Activated B cell treated with CpG ODN at 0.5 μM for 24 hours (primary cell): ENCODE results near the gene TUBB1. TPM values are rescaled to one million over a fixed set of nuclear protein-coding genes. Genes with fewer than 3 reads are reported as not detected.
"Not testable (repeated sequence)": the region's sequence is repeated elsewhere in the genome, so short reads cannot be mapped to it uniquely, and the experiment has no call there.

Experiments
- ATAC-seq: fragments of 200-7000 bp; cut with Tn5 transposase; one replicate; pipeline ENCODE4 v1.10.0; 2021; ENCODE audit warnings: low read depth, mild to moderate bottlenecking, moderate library complexity
- CTCF ChIA-PET: fragments of 350-600 bp; sonication (Branson Sonifier 250); formaldehyde crosslinking; loops from one replicate; lab custom pipeline; 2021; ENCODE audit warnings: antibody characterized with exemption; lab: Charles Lee
- POLR2A ChIA-PET: fragments of 350-600 bp; sonication (Branson Sonifier 250); formaldehyde crosslinking; loops from one replicate; lab custom pipeline; 2021; ENCODE audit warnings: antibody characterized with exemption; lab: Charles Lee
- DNase-seq: peaks from one replicate; pipeline ENCODE4 v3.0.0; 2022
- H3K27ac Mint-ChIP-seq: one replicate; pipeline ENCODE4 v1.8.0; 2020; ENCODE audit warnings: mixed read lengths
- H3K27me3 Mint-ChIP-seq: one replicate; pipeline ENCODE4 v1.8.0; 2021; ENCODE audit warnings: mixed read lengths
- H3K36me3 Mint-ChIP-seq: one replicate; pipeline ENCODE4 v1.8.0; 2021; ENCODE audit warnings: low read depth, mixed read lengths
- H3K4me1 Mint-ChIP-seq: one replicate; pipeline ENCODE4 v1.8.0; 2021; ENCODE audit warnings: mixed read lengths
- H3K4me3 Mint-ChIP-seq: one replicate; pipeline ENCODE4 v1.8.0; 2020; ENCODE audit warnings: mild to moderate bottlenecking, mixed read lengths
- H3K9me3 Mint-ChIP-seq: one replicate; pipeline ENCODE4 v1.8.0; 2020; ENCODE audit warnings: mixed read lengths
- intact Hi-C: fragments of 100-400 bp; cut with micrococcal nuclease; formaldehyde crosslinking; loops from one replicate; pipeline ENCODE4 v1.15.1; 2024
- total RNA-seq: library from RNA; stranded (reverse); gene quantifications from 2 replicates; pipeline ENCODE4 v1.2.3, GENCODE V29; 2022
- TF ChIP-seq, protein P1 (sequence below): fragments of 200-600 bp; IDR thresholded peaks from one replicate; pipeline ENCODE4 v1.8.0; 2022; ENCODE audit warnings: antibody characterized with exemption, mild to moderate bottlenecking

Gene TUBB1
- total RNA-seq, 1 donor from 2014 or later = 0.09 TPM

DNA sequence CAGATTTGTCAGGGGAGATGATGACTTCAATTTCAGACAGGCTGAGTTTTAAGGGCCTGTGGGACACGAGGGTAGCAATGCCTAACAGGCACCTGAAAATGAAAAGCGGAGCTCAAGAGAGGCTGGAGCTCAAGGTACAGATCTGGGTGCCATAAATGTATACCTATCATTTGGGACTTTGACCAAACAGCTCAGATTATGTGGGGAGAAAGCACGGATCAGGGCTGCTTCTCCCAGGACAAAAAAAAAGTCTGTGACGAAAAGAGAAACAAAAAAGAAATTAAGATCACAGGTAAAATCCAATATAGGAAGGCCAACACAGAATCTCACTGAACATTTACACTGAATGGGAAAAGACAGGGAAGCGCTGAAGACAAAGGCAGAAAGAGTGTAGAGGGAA, 21.4 kb downstream of the TUBB1 start:
- TF ChIP-seq, protein P1, sequence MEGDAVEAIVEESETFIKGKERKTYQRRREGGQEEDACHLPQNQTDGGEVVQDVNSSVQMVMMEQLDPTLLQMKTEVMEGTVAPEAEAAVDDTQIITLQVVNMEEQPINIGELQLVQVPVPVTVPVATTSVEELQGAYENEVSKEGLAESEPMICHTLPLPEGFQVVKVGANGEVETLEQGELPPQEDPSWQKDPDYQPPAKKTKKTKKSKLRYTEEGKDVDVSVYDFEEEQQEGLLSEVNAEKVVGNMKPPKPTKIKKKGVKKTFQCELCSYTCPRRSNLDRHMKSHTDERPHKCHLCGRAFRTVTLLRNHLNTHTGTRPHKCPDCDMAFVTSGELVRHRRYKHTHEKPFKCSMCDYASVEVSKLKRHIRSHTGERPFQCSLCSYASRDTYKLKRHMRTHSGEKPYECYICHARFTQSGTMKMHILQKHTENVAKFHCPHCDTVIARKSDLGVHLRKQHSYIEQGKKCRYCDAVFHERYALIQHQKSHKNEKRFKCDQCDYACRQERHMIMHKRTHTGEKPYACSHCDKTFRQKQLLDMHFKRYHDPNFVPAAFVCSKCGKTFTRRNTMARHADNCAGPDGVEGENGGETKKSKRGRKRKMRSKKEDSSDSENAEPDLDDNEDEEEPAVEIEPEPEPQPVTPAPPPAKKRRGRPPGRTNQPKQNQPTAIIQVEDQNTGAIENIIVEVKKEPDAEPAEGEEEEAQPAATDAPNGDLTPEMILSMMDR = no peak
- DNase-seq = no peak
- Mint-ChIP-seq H3K27me3 (no peaks in the 10 kb centered on the region), H3K4me1 (peaks cover 52% of the 10 kb centered on the region), H3K27ac (peak overlapping the region; percentile 61), H3K9me3 (no peaks in the 10 kb centered on the region), H3K4me3 (peak overlapping the region; percentile 95), H3K36me3 (peaks cover 46% of the 10 kb centered on the region)
- ChIA-PET POLR2A (interaction anchor here (3.8 to 6.2 kb wide), 2 partner anchors 8 to 36 kb away, joined by 20 to 64 read pairs; partner anchors contain the start of gene ATP5F1E), CTCF (no interaction called here)
- ATAC-seq = no peak
- intact Hi-C loops = no loop called here

DNA sequence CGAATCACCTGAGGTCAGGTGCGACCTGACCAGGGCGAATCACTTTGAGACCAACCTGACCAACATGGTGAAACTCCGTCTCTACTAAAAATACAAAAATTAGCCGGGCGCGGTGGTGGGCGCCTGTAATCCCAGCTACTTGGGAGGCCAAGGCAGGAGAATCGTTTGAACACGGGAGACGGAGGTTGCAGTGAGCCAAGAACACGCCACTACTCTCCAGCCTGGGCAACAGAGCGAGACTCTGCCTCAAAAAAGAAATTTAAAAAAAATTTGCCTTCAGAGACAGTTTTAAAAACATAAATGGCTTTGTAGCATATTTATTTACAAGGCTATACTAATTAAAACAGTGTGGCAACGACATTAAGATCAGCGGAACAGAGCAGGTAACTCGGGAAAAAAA, 22.3 kb downstream of the TUBB1 start:
- Mint-ChIP-seq H3K36me3 (peaks cover 37% of the 10 kb centered on the region), H3K4me3 (peak overlapping the region; percentile 95), H3K27ac (peak overlapping the region; percentile 61), H3K4me1 (peaks cover 52% of the 10 kb centered on the region)
- ChIA-PET CTCF (interaction anchor here (0.9 kb wide), 1 partner anchor 13 kb away, joined by 4 read pairs; no protein-coding TSS in a partner anchor), POLR2A (interaction anchor here (2.3 to 6.2 kb wide), 5 partner anchors 9 to 152 kb away, joined by 7 to 64 read pairs (median 15); partner anchors contain the start of gene ATP5F1E)
- DNase-seq, H3K9me3 Mint-ChIP-seq, intact Hi-C loops, H3K27me3 Mint-ChIP-seq, ATAC-seq: not testable (repeated sequence)

DNA sequence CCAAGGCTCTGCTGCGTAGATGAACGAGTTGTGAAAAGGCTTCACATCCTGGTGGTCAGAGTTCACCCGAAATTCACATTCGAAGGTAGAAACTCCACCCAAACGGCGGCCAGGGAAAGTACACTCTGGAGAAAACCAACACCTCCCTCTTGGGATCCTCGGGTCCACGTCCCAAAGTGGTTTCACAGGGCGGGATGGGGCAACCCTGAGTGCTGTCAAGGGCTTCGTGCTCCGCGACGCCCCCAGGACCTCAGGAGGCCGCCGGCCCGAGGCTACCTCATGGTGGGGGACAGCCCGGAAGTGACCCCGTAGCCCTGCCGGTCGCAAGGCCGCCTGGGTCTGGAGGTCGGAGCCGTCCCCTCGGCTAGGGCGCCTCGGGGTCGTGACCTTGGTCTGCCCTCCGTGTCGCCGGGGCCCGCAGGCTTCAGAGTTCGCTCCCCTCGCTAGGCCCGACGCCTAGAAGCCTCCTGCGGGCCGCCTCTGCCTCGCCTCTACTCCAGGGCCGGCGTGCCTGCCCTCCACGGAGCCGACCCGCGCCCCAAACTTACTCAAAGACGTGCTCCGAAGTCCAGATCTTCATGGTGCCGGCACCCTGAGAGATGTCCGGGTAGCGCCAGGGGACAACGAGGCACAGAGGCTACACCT, 23.0 kb downstream of the TUBB1 start, which contains the start of gene PRELID3B:
Gene PRELID3B (minus strand): TSS at position 636 of the 645 bp plus-strand sequence. CDS start 56 bp downstream, at position 580.
- intact Hi-C loops = loop anchor here (1.0 kb wide), 5 partner anchors 10 to 152 kb away; partner anchors contain the start of genes ATP5F1E and NELFCD
- Mint-ChIP-seq H3K4me3 (peak within 1 kb of the TSS; percentile 95), H3K27me3 (no peaks in the 10 kb centered on the region), H3K4me1 (peaks cover 52% of the 10 kb centered on the region), H3K36me3 (peaks cover 30% of the 10 kb centered on the region), H3K27ac (peak within 1 kb of the TSS; percentile 91), H3K9me3 (no peaks in the 10 kb centered on the region)
- TF ChIP-seq, protein P1 = no peak
- no peak for DNase-seq
- CTCF ChIA-PET = interaction anchor here (0.9 to 1.5 kb wide), 2 partner anchors 13 to 179 kb away, joined by 4 read pairs; no protein-coding TSS in a partner anchor
- POLR2A ChIA-PET = interaction anchor here (0.5 to 6.2 kb wide), 8 partner anchors 9 to 391 kb away, joined by 3 to 64 read pairs (median 10); partner anchors contain the start of genes ATP5F1E and STX16
- peak; percentile 19 for ATAC-seq

DNA sequence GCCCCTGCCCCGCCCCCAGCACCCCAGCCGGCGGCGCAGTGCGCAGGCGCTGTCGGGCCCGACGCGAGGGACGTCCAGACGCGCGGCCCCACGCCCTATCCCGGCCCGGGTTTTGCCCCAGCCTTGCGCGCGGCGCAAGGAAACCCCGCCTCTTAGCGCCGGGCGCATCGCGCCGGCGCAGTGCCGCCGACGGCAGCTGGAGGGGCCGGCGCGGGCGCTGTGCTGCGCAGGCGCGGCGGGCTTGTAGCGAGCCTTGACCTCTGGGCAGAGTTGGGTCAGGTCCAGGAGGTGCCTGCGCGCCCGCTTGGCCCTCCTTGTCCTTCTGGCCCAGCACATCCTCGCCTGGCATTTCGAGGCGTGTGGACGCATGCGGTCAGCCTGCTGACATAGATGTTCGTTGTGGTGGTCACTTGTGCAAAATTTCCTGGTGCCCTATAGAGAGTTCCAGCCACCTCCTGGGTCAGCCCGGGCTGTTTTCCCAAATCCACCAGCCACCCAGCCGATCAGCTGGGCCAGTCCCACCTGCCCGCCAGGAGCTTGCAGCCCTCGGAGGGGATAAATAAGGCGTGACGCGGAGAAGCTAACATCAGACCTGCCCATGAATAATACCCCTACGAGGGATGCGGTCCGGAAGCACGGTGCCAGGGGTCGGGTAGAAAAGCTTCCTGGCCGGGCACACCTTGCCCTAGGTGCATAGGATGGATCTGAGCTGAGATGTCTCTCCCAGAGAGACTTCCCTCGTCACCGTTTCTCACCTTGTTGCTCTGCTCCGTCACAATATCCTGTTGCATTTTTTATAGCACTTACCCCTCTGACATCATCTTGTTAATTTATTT, 23.8 kb downstream of the TUBB1 start:
- no peaks in the 10 kb centered on the region for H3K9me3 Mint-ChIP-seq
- TF ChIP-seq, protein P1 = no peak
- CTCF ChIA-PET = interaction anchor here (1.1 to 1.5 kb wide), 2 partner anchors 45 to 179 kb away, joined by 4 read pairs; no protein-coding TSS in a partner anchor
- POLR2A ChIA-PET = interaction anchor here (0.5 to 6.2 kb wide), 10 partner anchors 10 to 392 kb away, joined by 3 to 64 read pairs (median 7); partner anchors contain the start of genes ATP5F1E and STX16
- intact Hi-C loops = loop anchor here (1.0 kb wide), 5 partner anchors 11 to 153 kb away; partner anchors contain the start of genes ATP5F1E and NELFCD
- no peaks in the 10 kb centered on the region for H3K27me3 Mint-ChIP-seq
- H3K4me3 Mint-ChIP-seq = peak overlapping the region; percentile 95
- H3K4me1 Mint-ChIP-seq = peaks cover 52% of the 10 kb centered on the region
- peak; percentile 97 for DNase-seq
- peak; percentile 97 for ATAC-seq
- H3K27ac Mint-ChIP-seq = peak overlapping the region; percentile 91
- H3K36me3 Mint-ChIP-seq = peaks cover 22% of the 10 kb centered on the region

DNA sequence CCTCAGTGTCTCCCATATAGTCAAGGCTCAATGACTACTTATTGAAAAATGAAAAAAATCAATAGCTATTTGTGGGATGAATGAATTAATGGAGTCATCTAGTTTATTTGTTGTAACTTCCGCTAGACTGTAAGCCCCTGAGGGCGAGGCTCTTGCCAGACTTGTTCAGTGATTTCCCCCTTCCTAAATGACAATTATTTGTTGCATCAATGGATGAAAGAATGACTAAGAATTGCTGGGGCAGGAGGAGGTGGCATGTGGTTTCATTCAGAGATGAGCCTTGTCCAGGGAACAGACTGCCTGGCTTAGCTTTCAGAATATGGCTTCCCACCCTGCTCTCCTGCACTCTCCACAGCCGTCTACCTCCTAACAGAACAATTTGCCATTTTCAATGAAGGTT, 24.5 kb downstream of the TUBB1 start:
- CTCF ChIA-PET = interaction anchor here (1.1 to 1.5 kb wide), 2 partner anchors 45 to 178 kb away, joined by 4 read pairs; no protein-coding TSS in a partner anchor
- TF ChIP-seq, protein P1 = no peak
- Mint-ChIP-seq H3K4me1 (peaks cover 52% of the 10 kb centered on the region), H3K4me3 (peak overlapping the region; percentile 82), H3K9me3 (no peaks in the 10 kb centered on the region), H3K27ac (peak overlapping the region; percentile 78), H3K36me3 (peaks cover 18% of the 10 kb centered on the region), H3K27me3 (no peaks in the 10 kb centered on the region)
- DNase-seq (no peak), ATAC-seq (no peak)
- intact Hi-C loops = no loop called here
- POLR2A ChIA-PET = interaction anchor here (0.9 to 6.2 kb wide), 8 partner anchors 11 to 393 kb away, joined by 3 to 64 read pairs (median 10); partner anchors contain the start of genes ATP5F1E and STX16
